ENCODE data around the gene JPH4.

DNA sequence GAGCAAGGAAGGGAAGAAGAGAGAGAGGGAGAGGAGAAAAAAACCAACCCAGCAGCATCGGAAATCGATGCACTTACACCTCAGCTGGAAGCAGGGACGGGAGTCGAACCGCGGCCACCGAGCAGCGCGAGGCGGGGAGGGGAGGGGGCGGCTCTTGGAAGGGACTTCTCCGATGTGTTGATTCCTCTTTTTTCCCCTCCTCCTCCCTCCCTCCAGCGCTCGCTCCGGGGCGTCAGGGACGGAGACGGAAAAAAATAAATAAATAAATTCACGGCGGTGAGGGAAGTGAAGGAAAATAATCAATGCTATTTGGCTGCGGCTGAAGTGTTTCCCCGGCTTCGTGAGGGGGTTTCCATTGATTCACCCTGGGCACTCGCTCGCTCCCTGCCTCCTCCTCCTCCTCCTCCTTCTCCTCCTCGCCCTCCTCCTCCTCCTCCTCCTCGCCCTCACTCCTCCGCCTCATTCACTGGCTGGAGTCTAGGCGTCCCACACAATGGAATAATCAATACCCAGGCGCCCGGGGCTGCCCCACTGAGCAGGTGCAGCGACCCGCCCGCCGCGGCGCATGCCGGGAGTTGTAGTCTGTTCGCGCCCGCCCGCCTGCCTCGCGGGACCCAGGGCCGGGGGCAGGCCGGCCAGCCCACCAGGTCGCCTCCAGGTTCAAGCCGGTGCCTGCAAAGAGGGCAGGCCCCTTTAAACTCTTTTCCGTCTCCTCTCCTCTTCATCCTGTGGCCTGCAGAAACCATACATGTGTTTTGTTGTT is 27.1 kb downstream of the JPH4 start, which contains the start of gene ZFHX2:
- TF ChIP-seq GTF2I (CRISPR knock-in tag; conservative IDR thresholded peaks at IDR 0.05) (no peak), TCF7 (CRISPR knock-in tag; IDR thresholded peaks at IDR 0.05; ENCODE audit: low read depth) (no peak), ESRRA (CRISPR knock-in tag; IDR thresholded peaks at IDR 0.05; ENCODE audit: borderline replicate concordance) (no peak), JUN (CRISPR knock-in tag; IDR thresholded peaks at IDR 0.05) (no peak), ZNF416 (CRISPR knock-in tag; IDR thresholded peaks at IDR 0.05) (no peak), CREB1 (CRISPR knock-in tag; IDR thresholded peaks at IDR 0.05) (no peak), NR3C1 (CRISPR knock-in tag; conservative IDR thresholded peaks at IDR 0.05; ENCODE audit: low read depth) (no peak)
- TF ChIP-seq, protein P1, sequence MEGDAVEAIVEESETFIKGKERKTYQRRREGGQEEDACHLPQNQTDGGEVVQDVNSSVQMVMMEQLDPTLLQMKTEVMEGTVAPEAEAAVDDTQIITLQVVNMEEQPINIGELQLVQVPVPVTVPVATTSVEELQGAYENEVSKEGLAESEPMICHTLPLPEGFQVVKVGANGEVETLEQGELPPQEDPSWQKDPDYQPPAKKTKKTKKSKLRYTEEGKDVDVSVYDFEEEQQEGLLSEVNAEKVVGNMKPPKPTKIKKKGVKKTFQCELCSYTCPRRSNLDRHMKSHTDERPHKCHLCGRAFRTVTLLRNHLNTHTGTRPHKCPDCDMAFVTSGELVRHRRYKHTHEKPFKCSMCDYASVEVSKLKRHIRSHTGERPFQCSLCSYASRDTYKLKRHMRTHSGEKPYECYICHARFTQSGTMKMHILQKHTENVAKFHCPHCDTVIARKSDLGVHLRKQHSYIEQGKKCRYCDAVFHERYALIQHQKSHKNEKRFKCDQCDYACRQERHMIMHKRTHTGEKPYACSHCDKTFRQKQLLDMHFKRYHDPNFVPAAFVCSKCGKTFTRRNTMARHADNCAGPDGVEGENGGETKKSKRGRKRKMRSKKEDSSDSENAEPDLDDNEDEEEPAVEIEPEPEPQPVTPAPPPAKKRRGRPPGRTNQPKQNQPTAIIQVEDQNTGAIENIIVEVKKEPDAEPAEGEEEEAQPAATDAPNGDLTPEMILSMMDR (IDR thresholded peaks at IDR 0.05) = no peak
- TF ChIP-seq, protein P2, sequence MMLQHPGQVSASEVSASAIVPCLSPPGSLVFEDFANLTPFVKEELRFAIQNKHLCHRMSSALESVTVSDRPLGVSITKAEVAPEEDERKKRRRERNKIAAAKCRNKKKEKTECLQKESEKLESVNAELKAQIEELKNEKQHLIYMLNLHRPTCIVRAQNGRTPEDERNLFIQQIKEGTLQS (CRISPR knock-in tag; conservative IDR thresholded peaks at IDR 0.05) = no peak
- TF ChIP-seq, protein P3, sequence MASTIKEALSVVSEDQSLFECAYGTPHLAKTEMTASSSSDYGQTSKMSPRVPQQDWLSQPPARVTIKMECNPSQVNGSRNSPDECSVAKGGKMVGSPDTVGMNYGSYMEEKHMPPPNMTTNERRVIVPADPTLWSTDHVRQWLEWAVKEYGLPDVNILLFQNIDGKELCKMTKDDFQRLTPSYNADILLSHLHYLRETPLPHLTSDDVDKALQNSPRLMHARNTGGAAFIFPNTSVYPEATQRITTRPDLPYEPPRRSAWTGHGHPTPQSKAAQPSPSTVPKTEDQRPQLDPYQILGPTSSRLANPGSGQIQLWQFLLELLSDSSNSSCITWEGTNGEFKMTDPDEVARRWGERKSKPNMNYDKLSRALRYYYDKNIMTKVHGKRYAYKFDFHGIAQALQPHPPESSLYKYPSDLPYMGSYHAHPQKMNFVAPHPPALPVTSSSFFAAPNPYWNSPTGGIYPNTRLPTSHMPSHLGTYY (CRISPR knock-in tag; IDR thresholded peaks at IDR 0.05) = no peak

Measured in WTC11 (cell line).